GM19240 (cell line): Measurements from ENCODE around the gene GOLGA3.
"Not testable (repeated sequence)": the region's sequence is repeated elsewhere in the genome, so short reads cannot be mapped to it uniquely, and the experiment has no call there.

Experiments used
- DNase-seq: peaks from one replicate; pipeline ENCODE4 v3.0.0; 2011; ENCODE audit warnings: low spot score; ENCODE audit not compliant: insufficient read length

The GOLGA3 gene

DNA sequence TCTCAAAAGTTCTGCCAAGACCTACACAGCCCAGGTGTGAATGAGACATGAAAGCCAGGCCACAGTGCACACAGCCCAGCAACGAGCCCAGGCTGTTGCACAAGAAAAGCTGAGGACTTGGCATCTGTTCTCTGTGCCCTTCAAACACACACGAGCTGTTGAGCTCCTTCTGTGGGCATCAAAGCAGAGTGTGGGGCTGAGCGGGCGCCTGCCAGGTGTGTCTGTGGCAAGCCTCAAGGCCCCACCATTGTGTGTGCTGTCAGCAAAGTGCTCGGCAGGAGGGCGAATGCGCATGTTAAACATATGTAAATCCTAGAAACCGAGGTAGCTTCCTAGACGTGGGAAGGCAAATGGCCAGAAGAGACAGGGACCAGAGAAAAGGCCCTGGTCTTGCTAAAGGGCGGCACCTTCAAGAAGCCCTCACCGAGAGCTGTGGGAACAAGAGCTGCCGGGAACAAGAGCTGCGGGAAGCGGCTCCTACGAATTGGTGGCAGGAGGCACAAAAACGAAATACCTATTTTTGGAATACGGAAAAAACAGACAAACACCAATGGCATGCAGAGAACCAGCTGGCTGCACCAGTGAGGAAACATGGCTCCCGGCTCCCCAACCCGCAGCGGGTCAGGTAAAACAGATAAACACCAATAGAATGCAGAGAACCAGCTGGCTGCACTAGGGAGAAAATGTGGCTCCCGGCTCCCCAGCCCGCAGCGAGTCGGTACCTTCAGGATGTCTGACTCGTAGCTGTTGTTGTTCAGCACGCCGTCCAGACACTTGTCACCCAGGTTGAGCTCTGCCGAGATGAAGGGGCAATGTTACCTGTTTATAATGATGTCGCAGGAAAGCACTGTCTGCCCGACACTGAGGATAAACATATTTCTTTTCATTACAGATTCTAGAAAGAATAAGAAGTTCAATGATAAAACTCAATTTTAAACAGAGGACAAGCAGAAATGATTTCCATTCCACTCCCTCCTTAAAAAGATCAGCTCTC lies 19.0 kb upstream of the GOLGA3 start:
- no peak for DNase-seq

DNA sequence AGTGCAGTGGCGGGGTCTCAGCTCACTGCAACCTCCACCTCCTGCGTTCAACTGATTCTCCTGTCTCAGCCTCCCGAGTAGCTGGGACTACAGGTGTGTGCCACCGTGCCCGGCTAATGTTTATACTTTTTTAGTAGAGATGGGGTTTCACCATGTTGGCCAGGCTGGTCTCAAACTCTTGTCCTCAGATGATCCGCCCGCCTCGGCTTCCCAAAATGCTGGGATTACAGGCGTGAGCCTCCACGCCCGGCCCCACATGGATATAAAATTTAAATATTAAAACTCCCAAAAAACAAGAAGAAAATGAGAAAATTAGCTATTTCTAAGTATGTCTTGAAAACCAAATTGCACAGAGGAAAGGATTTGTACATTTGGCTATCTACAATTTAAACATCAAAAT lies 16.0 kb upstream of the GOLGA3 start:
- DNase-seq, result not testable (repeated sequence)

- DNase-seq, result no peak
Observed at GRCh38 chr12:132842449-132843045, 13.9 kb upstream of the GOLGA3 start.

DNA sequence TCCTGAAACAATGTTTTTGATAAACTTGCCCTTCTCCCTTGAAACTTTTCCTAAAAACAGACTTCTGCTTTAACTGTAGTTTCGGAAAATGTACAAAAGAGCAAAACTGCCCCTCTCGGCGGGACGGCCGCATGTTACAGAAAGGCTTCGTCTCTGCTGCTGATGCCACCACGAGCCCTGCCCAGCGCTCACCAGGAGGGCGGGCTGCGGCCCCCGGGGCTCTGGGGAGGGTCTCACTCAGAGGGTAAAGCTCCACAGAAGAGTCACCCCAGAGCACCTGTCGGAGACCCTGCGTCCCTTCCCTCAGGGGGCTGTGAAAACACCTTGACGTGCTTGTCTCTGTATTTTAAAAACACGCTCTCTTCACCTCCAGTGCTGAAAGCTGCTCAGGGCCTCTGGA lies 12.5 kb upstream of the GOLGA3 start:
- DNase-seq, result no peak

DNA sequence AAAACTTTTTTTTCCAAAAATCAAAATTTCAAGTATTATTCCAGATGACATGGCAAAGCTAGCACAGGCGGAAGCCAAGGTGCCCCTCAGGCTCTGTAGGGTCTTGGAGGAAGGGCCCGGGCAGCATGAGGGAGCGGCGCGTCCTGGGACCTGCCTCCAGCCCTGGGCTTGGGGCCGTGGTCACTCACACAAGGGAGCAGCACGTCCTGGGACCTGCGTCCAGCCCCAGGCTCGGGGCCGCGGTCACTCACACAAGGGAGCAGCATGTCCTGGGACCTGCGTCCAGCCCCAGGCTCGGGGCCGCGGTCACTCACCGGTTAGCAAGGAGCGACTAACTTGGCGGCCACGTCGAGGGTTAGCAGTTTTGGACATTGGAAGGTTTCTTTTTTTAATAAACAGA lies 11.9 kb upstream of the GOLGA3 start:
- DNase-seq, result no peak

GRCh38 chr12:132839558-132840235 lies 11.0 kb upstream of the GOLGA3 start:
- DNase-seq, result no peak

GRCh38 chr12:132838410-132839080 lies 9.9 kb upstream of the GOLGA3 start:
- DNase-seq, result no peak

DNA sequence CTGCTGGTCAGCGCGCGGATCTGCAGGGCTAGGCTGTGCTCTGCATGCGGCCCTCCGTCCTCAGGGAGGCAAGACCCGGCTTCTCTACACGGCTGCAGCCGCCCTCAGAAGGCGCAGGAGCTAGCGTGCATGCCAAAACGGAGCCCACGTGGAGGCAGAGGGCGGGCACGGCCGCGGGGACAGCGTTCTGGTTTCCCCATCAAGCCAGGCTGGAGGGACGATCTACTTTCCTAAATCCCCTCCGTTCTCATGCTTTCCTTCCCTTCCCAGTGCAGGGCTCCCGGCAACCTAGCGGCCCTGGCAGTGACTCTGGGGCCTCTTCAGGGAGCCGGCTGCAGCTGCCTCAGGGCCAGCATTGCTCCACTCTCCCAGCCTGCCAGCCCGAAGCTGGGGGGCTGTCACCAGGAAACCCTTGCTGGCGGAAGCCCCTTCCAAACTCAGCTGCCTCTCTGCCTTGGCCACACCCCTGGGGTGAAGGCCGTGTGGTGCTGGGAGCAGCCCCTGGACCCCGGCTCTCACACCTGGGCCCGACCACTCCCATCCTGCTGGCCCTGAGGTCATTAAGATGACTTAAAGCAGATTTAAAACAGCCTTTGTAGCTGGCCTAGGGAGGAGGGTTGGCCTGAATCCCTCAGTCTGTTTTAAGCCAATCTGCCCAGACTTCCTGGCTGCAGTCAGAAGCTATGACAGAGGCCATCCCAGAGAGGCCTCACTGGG lies 9.2 kb upstream of the GOLGA3 start:
- DNase-seq, result no peak

DNA sequence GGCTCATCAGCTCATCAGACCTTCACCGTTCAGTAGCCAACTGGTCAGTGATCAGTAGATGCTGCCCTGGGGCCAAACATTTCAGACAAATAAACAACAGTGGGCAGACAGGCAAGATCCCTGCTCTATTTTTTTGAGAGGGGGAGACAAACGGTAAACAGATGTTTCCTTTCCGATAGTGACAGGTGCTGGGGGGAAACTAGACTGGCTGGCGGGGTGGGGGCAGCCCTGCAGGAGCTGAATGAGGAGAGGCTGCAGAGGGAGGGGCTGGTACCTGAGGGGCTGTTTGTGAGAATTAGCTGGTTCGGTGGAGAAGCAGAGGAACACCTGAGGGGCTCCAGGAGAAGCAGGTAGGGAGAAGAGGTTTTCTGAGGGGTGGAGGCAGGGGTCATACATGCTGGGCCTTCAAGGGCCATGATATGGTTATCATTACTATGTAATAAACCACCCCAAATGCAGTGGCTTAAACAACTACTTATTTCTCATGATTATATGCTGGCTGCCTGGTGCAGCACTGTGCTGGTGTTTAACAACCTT lies 8.2 kb upstream of the GOLGA3 start:
- DNase-seq, result no peak

DNA sequence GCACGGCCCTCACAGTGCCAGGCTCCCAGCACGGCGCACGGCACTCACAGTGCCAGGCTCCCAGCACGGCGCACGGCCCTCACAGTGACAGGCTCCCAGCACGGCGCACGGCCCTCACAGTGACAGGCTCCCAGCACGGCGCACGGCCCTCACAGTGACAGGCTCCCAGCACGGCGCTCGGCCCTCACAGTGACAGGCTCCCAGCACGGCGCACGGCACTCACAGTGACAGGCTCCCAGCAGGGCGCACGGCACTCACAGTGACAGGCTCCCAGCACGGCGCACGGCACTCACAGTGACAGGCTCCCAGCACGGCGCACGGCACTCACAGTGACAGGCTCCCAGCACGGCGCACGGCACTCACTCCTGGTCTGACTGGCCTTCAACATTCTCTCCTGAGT lies 7.6 kb upstream of the GOLGA3 start:
- not testable (repeated sequence) for DNase-seq

GRCh38 chr12:132835076-132836025 lies 6.7 kb upstream of the GOLGA3 start:
- DNase-seq, result no peak

GRCh38 chr12:132834181-132834711 lies 5.6 kb upstream of the GOLGA3 start:
- DNase-seq, result no peak

DNA sequence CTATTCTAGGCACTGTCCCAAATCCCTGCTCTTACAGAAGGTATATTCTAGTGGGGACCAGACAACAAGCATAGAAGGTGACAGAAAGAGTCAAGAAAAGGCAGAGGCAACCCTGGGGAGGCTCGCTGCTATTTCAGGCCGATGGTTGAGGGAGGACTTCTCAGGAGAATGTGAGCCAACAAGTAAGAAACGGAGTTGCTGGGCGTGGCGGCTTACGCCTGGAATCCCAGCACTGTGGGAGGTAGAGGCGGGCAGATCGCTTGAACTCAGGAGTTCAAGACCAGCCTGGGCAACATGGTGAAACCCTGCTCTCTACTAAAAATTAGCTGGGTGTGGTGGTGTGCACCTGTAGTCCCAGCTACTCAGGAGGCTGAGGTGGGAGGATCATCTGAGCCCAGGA lies 4.7 kb upstream of the GOLGA3 start:
- no peak for DNase-seq

GRCh38 chr12:132831771-132832170 lies 3.1 kb upstream of the GOLGA3 start:
- no peak for DNase-seq

GRCh38 chr12:132827763-132828703 lies 636 bp downstream of the GOLGA3 start:
- peak; percentile 24 for DNase-seq

DNA sequence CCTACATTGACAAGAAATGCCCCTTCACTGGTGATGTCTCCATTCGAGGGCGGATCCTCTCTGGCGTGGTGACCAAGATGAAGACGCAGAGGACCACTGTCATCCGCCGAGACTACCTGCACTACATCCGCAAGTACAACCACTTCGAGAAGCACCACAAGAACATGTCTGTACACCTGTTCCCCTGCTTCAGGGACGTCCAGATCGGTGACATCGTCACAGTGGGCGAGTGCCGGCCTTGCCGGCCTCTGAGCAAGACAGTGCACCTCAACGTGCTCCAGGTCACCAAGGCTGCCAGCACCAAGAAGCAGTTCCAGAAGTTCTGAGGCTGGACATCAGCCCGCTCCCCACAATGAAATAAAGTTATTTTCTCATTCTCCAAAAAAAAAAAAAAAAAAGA lies 2.8 kb downstream of the GOLGA3 start:
- no peak for DNase-seq

DNA sequence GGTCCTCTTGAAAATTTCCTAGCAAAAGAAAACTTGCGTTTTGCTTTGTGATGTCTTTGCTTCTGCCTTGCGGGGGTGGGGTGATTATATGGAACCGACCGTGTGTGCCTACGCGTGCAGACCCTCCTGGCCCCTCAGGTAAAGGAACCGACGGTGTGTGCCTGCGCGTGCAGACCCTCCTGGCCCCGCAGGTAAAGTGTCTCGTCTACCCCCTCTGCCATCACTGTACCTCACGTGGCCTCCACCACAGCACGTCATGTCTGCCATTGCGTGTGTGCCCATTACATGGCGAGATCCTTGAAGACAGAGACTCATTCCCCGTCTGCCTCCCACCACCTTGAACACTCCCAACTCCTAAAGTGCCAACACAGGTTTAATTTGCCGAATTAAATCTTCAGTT lies 3.6 kb downstream of the GOLGA3 start:
- no peak for DNase-seq

DNA sequence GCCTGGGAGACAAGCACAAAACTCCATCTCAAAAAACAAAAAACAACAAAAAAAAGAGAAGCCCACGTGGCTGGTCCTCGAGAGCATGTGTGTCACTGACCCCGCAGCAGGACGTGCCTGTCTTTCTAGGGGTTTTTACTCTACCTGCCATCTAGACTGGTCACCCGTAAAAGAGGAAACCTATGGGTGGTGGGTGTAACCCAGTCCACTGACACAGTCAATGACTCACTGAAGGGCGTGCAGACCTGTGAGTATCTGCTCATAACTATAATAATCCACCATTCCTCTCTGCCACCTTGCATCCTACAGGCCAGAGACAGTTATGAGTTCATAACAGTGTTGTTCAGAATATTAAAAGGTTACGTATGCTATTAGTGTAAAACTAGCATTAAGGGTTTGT lies 4.6 kb downstream of the GOLGA3 start:
- no peak for DNase-seq
